ENCODE results near the gene PSME3IP1.

DNA sequence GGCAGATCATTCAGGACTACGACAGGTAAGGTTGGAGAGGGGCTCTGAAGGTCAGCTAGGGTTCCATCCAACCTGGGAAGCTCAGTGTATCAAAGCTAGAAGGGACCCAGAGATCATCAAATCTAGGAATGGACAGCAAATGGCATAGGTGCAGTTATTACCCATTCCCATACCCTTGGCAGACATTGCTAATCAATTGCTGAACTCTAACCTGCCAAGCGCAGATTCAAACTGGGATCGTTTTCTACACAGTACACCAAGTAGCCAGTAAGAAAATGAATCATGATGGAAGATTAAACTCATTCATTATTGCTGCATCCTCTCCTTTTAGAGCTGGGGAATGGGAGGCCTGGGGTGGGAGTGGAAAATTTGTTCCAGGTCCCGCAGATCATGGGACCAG is 59.9 kb downstream of the PSME3IP1 start:
- TF ChIP-seq, protein P1, sequence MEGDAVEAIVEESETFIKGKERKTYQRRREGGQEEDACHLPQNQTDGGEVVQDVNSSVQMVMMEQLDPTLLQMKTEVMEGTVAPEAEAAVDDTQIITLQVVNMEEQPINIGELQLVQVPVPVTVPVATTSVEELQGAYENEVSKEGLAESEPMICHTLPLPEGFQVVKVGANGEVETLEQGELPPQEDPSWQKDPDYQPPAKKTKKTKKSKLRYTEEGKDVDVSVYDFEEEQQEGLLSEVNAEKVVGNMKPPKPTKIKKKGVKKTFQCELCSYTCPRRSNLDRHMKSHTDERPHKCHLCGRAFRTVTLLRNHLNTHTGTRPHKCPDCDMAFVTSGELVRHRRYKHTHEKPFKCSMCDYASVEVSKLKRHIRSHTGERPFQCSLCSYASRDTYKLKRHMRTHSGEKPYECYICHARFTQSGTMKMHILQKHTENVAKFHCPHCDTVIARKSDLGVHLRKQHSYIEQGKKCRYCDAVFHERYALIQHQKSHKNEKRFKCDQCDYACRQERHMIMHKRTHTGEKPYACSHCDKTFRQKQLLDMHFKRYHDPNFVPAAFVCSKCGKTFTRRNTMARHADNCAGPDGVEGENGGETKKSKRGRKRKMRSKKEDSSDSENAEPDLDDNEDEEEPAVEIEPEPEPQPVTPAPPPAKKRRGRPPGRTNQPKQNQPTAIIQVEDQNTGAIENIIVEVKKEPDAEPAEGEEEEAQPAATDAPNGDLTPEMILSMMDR (IDR thresholded peaks at IDR 0.05) = no peak
- TF ChIP-seq POLR2A (IDR thresholded peaks at IDR 0.05) = no peak
